Neuronal stem cell (in vitro differentiated cells): ENCODE data around the gene TBC1D4.

Experiments used
- DNase-seq: peaks from one replicate; pipeline ENCODE4 v3.0.0-alpha.2; 2013; ENCODE audit warnings: low spot score
- H2AFZ ChIP-seq: one replicate; pipeline ENCODE4 v1.6.1; 2013; ENCODE audit warnings: mild to moderate bottlenecking, low read length, inconsistent platforms
- H2AK5ac ChIP-seq: 2 replicates; pipeline ENCODE4 v1.6.1; 2013; ENCODE audit warnings: low read depth, mild to moderate bottlenecking, inconsistent platforms, low read length, moderate library complexity, mixed read lengths
- H2BK120ac ChIP-seq: 2 replicates; pipeline ENCODE4 v1.6.1; 2013; ENCODE audit warnings: low read depth, mild to moderate bottlenecking, inconsistent platforms, low read length, moderate library complexity, mixed read lengths
- H2BK12ac ChIP-seq: one replicate; pipeline ENCODE4 v1.6.1; 2013; ENCODE audit warnings: low read length, inconsistent platforms
- H2BK15ac ChIP-seq: 2 replicates; pipeline ENCODE4 v1.6.1; 2013; ENCODE audit warnings: mild to moderate bottlenecking, low read length, inconsistent platforms, mixed read lengths
- H2BK5ac ChIP-seq: one replicate; pipeline ENCODE4 v1.6.1; 2013; ENCODE audit warnings: inconsistent platforms, mild to moderate bottlenecking, low read length, moderate library complexity
- H3K14ac ChIP-seq: one replicate; pipeline ENCODE4 v1.6.1; 2013; ENCODE audit warnings: low read length, inconsistent platforms
- H3K18ac ChIP-seq: 2 replicates; pipeline ENCODE4 v1.6.1; 2013; ENCODE audit warnings: low read length, inconsistent platforms
- H3K23ac ChIP-seq: 2 replicates; pipeline ENCODE4 v1.6.1; 2013; ENCODE audit warnings: low read depth, mild to moderate bottlenecking, mixed read lengths, low read length, inconsistent platforms; ENCODE audit not compliant: poor library complexity
- H3K27ac ChIP-seq: replicated peaks from 3 replicates; pipeline ENCODE4 v1.5.1; 2013; ENCODE audit warnings: low read length, inconsistent platforms
- H3K27me3 ChIP-seq, 3 experiments: 2 replicates each; pipeline ENCODE4 v1.6.1; 2013; ENCODE audit warnings: low read length in 3 of 3, mild to moderate bottlenecking in 2 of 3, inconsistent platforms in 1 of 3, low read depth in 1 of 3, mixed read lengths in 1 of 3, moderate library complexity in 1 of 3; ENCODE audit not compliant: control insufficient read depth in 3 of 3, insufficient read depth in 3 of 3
- H3K36me3 ChIP-seq, 2 donors: replicated peaks in 1 of 2; 2 replicates each; pipeline ENCODE4 v1.6.1; 2013; ENCODE audit warnings: low read length in 2 of 2; ENCODE audit not compliant: control insufficient read depth in 2 of 2, insufficient read depth in 2 of 2
- H3K4ac ChIP-seq: 2 replicates; pipeline ENCODE4 v1.6.1; 2013; ENCODE audit warnings: inconsistent platforms, mild to moderate bottlenecking, low read length, moderate library complexity
- H3K4me1 ChIP-seq, 2 donors: 1 replicate in 1 of 2; 2 replicates in 1 of 2; pipeline ENCODE4 v1.6.1; 2013; ENCODE audit warnings: low read length in 2 of 2, low read depth in 1 of 2; ENCODE audit not compliant: control insufficient read depth in 2 of 2, insufficient read depth in 1 of 2
- H3K4me2 ChIP-seq: one replicate; pipeline ENCODE4 v1.6.1; 2013; ENCODE audit warnings: mild to moderate bottlenecking, low read length, inconsistent platforms; ENCODE audit not compliant: insufficient read depth, poor library complexity, severe bottlenecking
- H3K4me3 ChIP-seq, 2 donors: 2 replicates each; pipeline ENCODE4 v1.5.1; 2013; ENCODE audit warnings: low read length in 2 of 2, mild to moderate bottlenecking in 2 of 2, inconsistent platforms in 1 of 2, moderate library complexity in 1 of 2
- H3K79me1 ChIP-seq: one replicate; pipeline ENCODE4 v1.6.1; 2013; ENCODE audit warnings: low read depth, mild to moderate bottlenecking, inconsistent platforms, low read length, moderate library complexity
- H3K9ac ChIP-seq: one replicate; pipeline ENCODE4 v1.6.1; 2013; ENCODE audit warnings: mild to moderate bottlenecking, low read depth, low read length, inconsistent platforms; ENCODE audit not compliant: poor library complexity
- H3K9me3 ChIP-seq, 2 donors: replicated peaks in 1 of 2; 2 replicates each; pipeline versions ENCODE3 to v1.6.1; 2013; ENCODE audit warnings: low read length in 2 of 2, mild to moderate bottlenecking in 2 of 2, inconsistent platforms in 1 of 2, low read depth in 1 of 2, mixed read lengths in 1 of 2, moderate library complexity in 1 of 2; ENCODE audit not compliant: control insufficient read depth in 2 of 2, insufficient read depth in 1 of 2
- H4K8ac ChIP-seq: one replicate; pipeline ENCODE4 v1.6.1; 2013; ENCODE audit warnings: low read depth, mild to moderate bottlenecking, inconsistent platforms, low read length, moderate library complexity
- H4K91ac ChIP-seq: one replicate; pipeline ENCODE4 v1.6.1; 2013; ENCODE audit warnings: low read length, low read depth, mild to moderate bottlenecking, inconsistent platforms; ENCODE audit not compliant: poor library complexity
- WGBS, 2 donors: extraction: QIAGEN DNeasy Blood & Tissue Kit; methylation state at CpG; one replicate each; pipeline ENCODE4 v1.1.7; 2013; ENCODE audit warnings: missing lambda C conversion rate in 2 of 2, mixed read lengths in 1 of 2; ENCODE audit not compliant: insufficient read length in 2 of 2, insufficient replicate concordance in 1 of 2; ENCODE audit errors: extremely low coverage in 2 of 2; 5-methylcytosine and 5-hydroxymethylcytosine counted together

Gene TBC1D4

GRCh38 chr13:75339635-75340374 lies 142.2 kb downstream of the TBC1D4 start:
- Histone ChIP-seq H3K9ac (no peak overlapping the region), H3K18ac (no peak overlapping the region), H2BK120ac (no peak overlapping the region), H4K91ac (no peak overlapping the region), H3K4me1 (no peaks in the 10 kb centered on the region), H3K23ac (no peak overlapping the region), H3K9me3 (no peaks in the 10 kb centered on the region), H2AFZ (no peak overlapping the region), H3K4me2 (no peak overlapping the region), H2BK15ac (no peak overlapping the region), H3K79me1 (no peaks in the 10 kb centered on the region), H3K27ac (no peak overlapping the region), H3K27me3 (no peaks in the 10 kb centered on the region), H3K14ac (no peak overlapping the region), H3K36me3 (peaks cover 5 to 20% of the 10 kb centered on the region in 2 donors), H4K8ac (no peak overlapping the region), H3K4ac (no peak overlapping the region), H2BK5ac (no peak overlapping the region), H2AK5ac (no peak overlapping the region), H3K4me3 (no peak overlapping the region), H2BK12ac (no peak overlapping the region)
- DNase-seq: no peak
- WGBS, 2 donors: no CpG with 5 or more reads among the region's 7 CpGs

DNA sequence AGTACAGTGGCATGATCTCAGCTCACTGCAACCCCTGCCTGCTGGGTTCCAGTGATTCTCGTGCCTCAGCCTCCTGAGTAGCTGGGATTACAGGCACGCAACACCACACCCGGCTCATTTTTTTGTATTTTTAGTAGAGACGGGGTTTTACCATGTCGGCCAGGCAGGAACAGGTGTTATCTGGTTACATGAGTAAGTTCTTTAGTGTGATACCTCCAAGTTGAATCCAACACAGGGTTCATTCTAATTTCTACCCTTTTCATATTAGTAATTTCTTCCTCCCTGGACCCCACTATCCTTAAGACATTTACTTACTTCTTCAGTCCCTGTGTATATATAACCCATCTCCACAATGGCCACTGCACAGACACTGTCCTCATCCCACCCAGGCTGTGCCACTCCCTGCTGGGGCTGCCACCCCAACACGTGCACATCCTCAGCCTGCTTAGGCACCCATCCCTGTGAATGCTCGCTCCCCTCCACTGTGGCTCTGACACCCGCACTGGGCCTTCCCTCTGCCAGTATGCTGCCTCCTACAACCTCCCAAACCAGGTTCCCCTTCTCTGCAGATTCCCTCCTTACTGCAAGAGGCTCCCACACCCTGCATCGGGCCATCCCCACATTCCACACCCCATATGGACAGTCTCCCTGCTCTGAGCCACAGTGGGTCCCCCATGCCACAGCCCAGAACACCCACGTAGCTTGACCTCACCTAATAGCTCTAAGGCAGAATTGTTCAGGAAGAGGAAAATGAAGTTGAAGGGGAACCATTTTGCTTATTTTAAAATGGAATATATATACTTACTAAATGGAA lies 147.1 kb downstream of the TBC1D4 start:
- H2BK12ac ChIP-seq: no peak overlapping the region
- H2AFZ ChIP-seq: no peak overlapping the region
- H2BK15ac ChIP-seq: no peak overlapping the region
- H3K4me2 ChIP-seq: no peak overlapping the region
- peak overlapping the region; percentile 64 for H3K18ac ChIP-seq
- no peak overlapping the region for H2BK5ac ChIP-seq
- H3K9ac ChIP-seq: no peak overlapping the region
- no peaks in the 10 kb centered on the region for H3K79me1 ChIP-seq
- H2BK120ac ChIP-seq: no peak overlapping the region
- DNase-seq: no peak
- peak overlapping the region; percentile 43 for H2AK5ac ChIP-seq
- no peak overlapping the region for H4K8ac ChIP-seq
- H3K27me3 ChIP-seq: no peaks in the 10 kb centered on the region
- no CpG with 5 or more reads among the region's 10 CpGs for WGBS, 2 donors
- H3K14ac ChIP-seq: peak overlapping the region; percentile 99
- H3K9me3 ChIP-seq: no peaks in the 10 kb centered on the region
- no peak overlapping the region for H3K27ac ChIP-seq
- no peak overlapping the region for H4K91ac ChIP-seq
- peak overlapping the region; percentile 76 for H3K4ac ChIP-seq
- H3K23ac ChIP-seq: no peak overlapping the region
- no peaks in the 10 kb centered on the region for H3K4me1 ChIP-seq
- peak overlapping the region in 1 of 2 donors; percentile 57 for H3K4me3 ChIP-seq
- H3K36me3 ChIP-seq: peaks cover 6 to 21% of the 10 kb centered on the region in 2 donors

- no peak overlapping the region for H2AK5ac ChIP-seq
- H3K36me3 ChIP-seq: peaks cover 6 to 21% of the 10 kb centered on the region in 2 donors
- H2BK15ac ChIP-seq: no peak overlapping the region
- no peak overlapping the region for H3K9ac ChIP-seq
- H3K14ac ChIP-seq: no peak overlapping the region
- H2BK5ac ChIP-seq: no peak overlapping the region
- no peak overlapping the region for H3K23ac ChIP-seq
- H3K4me3 ChIP-seq: no peak overlapping the region
- no peaks in the 10 kb centered on the region for H3K79me1 ChIP-seq
- no peaks in the 10 kb centered on the region for H3K27me3 ChIP-seq
- no peak overlapping the region for H3K4ac ChIP-seq
- no peak overlapping the region for H3K18ac ChIP-seq
- no peak overlapping the region for H2BK12ac ChIP-seq
- no peak overlapping the region for H3K27ac ChIP-seq
- no peak for DNase-seq
- H2AFZ ChIP-seq: no peak overlapping the region
- H3K4me2 ChIP-seq: no peak overlapping the region
- H2BK120ac ChIP-seq: no peak overlapping the region
- H4K8ac ChIP-seq: no peak overlapping the region
- no peaks in the 10 kb centered on the region for H3K9me3 ChIP-seq
- no peak overlapping the region for H4K91ac ChIP-seq
- no CpG with 5 or more reads among the region's 1 CpG for WGBS, 2 donors
- H3K4me1 ChIP-seq: no peaks in the 10 kb centered on the region
Observed at GRCh38 chr13:75333103-75333502, 148.9 kb downstream of the TBC1D4 start.

DNA sequence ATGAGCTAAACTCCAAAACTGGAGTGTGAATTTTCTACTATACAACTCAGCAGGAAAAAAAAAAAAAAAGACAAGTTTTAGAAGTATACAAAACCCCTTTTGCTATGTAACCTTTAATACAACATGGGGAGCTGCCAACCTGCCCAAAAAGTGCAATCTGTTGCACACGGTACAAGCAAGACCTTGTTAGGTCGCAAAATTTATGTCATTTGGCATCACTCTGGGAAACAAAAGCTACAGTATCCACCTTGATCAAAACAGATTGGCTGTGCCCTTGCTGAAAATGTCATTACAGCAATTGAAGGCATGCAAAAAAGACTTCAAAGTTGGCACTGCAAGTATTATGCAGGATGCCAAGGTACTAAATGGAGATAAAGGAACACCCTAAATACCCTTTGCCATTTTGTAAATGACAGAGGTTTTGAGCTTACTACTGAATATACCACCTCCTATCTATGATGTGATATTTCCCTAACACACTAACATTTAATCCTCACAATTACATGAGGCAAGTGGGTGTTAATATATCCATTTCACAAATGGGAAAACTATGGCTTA lies 150.1 kb downstream of the TBC1D4 start:
- Histone ChIP-seq H3K4ac (no peak overlapping the region), H2BK12ac (no peak overlapping the region), H3K36me3 (peaks cover 6 to 21% of the 10 kb centered on the region in 2 donors), H3K4me1 (no peaks in the 10 kb centered on the region), H3K4me3 (no peak overlapping the region), H3K9ac (no peak overlapping the region), H2BK15ac (no peak overlapping the region), H3K27ac (no peak overlapping the region), H2AFZ (no peak overlapping the region), H3K4me2 (no peak overlapping the region), H3K14ac (no peak overlapping the region), H3K9me3 (no peaks in the 10 kb centered on the region), H3K23ac (no peak overlapping the region), H3K79me1 (no peaks in the 10 kb centered on the region), H2BK5ac (no peak overlapping the region), H4K91ac (no peak overlapping the region), H3K27me3 (no peaks in the 10 kb centered on the region), H4K8ac (no peak overlapping the region), H2AK5ac (no peak overlapping the region), H3K18ac (no peak overlapping the region), H2BK120ac (no peak overlapping the region)
- DNase-seq: no peak
- WGBS, 2 donors: no CpG with 5 or more reads among the region's 2 CpGs
